Trophoblast cell (in vitro differentiated cells and primary cell): ENCODE results near the gene PIP4K2C.
"Not testable (repeated sequence)": the region's sequence is repeated elsewhere in the genome, so short reads cannot be mapped to it uniquely, and the experiment has no call there.

Experiments
- DNase-seq, 2 donors: peaks; one replicate each; pipeline ENCODE4 v3.0.0-alpha.2; 2016
- H2AFZ ChIP-seq: 2 replicates; pipeline ENCODE4 v1.6.1; 2013; ENCODE audit warnings: low read length, moderate library complexity, mild to moderate bottlenecking; ENCODE audit not compliant: insufficient read depth, poor library complexity
- H2AK5ac ChIP-seq: 2 replicates; pipeline ENCODE4 v1.6.1; 2013; ENCODE audit warnings: mild to moderate bottlenecking, low read length
- H2BK120ac ChIP-seq: 2 replicates; pipeline ENCODE4 v1.6.1; 2013; ENCODE audit warnings: low read length, mild to moderate bottlenecking, moderate library complexity; ENCODE audit not compliant: insufficient read depth, poor library complexity
- H2BK12ac ChIP-seq: 2 replicates; pipeline ENCODE4 v1.6.1; 2013; ENCODE audit warnings: mild to moderate bottlenecking, low read length, moderate library complexity
- H2BK5ac ChIP-seq: 2 replicates; pipeline ENCODE4 v1.6.1; 2013; ENCODE audit warnings: low read length, low read depth, moderate library complexity, mild to moderate bottlenecking; ENCODE audit not compliant: poor library complexity
- H3K14ac ChIP-seq: 2 replicates; pipeline ENCODE4 v1.6.1; 2013; ENCODE audit warnings: mild to moderate bottlenecking, low read length
- H3K18ac ChIP-seq: 2 replicates; pipeline ENCODE4 v1.6.1; 2013; ENCODE audit warnings: mild to moderate bottlenecking, low read length
- H3K23ac ChIP-seq: 2 replicates; pipeline ENCODE4 v1.6.1; 2013; ENCODE audit warnings: low read length
- H3K27ac ChIP-seq: 2 replicates; pipeline ENCODE4 v1.5.1; 2013; ENCODE audit warnings: low read depth, mild to moderate bottlenecking, inconsistent platforms, low read length, moderate library complexity
- H3K27me3 ChIP-seq: 2 replicates; pipeline ENCODE4 v1.6.1; 2013; ENCODE audit warnings: inconsistent platforms, mild to moderate bottlenecking, low read length, moderate library complexity; ENCODE audit not compliant: insufficient read depth
- H3K36me3 ChIP-seq, 2 experiments: 1 replicate in 1 of 2; 2 replicates in 1 of 2; pipeline ENCODE4 v1.6.1; 2013; ENCODE audit warnings: low read length in 2 of 2, mild to moderate bottlenecking in 2 of 2, moderate library complexity in 1 of 2; ENCODE audit not compliant: insufficient read depth in 2 of 2, control insufficient read depth in 1 of 2
- H3K4ac ChIP-seq: 2 replicates; pipeline ENCODE4 v1.6.1; 2013; ENCODE audit warnings: low read depth, mild to moderate bottlenecking, low read length, moderate library complexity
- H3K4me1 ChIP-seq, 2 experiments: 1 replicate in 1 of 2; 2 replicates in 1 of 2; pipeline ENCODE4 v1.6.1; 2013; ENCODE audit warnings: low read length in 2 of 2, mild to moderate bottlenecking in 2 of 2, moderate library complexity in 1 of 2; ENCODE audit not compliant: insufficient read depth in 2 of 2, control insufficient read depth in 1 of 2
- H3K4me2 ChIP-seq: 2 replicates; pipeline ENCODE4 v1.6.1; 2013; ENCODE audit warnings: inconsistent platforms, mild to moderate bottlenecking, low read length, moderate library complexity
- H3K4me3 ChIP-seq: 2 replicates; pipeline ENCODE4 v1.5.1; 2013; ENCODE audit warnings: mild to moderate bottlenecking, low read depth, low read length, inconsistent platforms
- H3K79me1 ChIP-seq: one replicate; pipeline ENCODE4 v1.6.1; 2013; ENCODE audit warnings: low read length
- H3K79me2 ChIP-seq: 2 replicates; pipeline ENCODE4 v1.6.1; 2013; ENCODE audit warnings: low read length, mild to moderate bottlenecking; ENCODE audit not compliant: control insufficient read depth, insufficient read depth, poor library complexity
- H3K9ac ChIP-seq: 2 replicates; pipeline ENCODE4 v1.6.1; 2013; ENCODE audit warnings: mild to moderate bottlenecking, low read length
- H3K9me3 ChIP-seq: 2 replicates; pipeline ENCODE4 v1.6.1; 2013; ENCODE audit warnings: low read depth, mild to moderate bottlenecking, control low read depth, inconsistent platforms, low read length; ENCODE audit not compliant: insufficient read depth
- H4K12ac ChIP-seq: 2 replicates; pipeline ENCODE4 v1.6.1; 2013; ENCODE audit warnings: low read depth, mild to moderate bottlenecking, low read length, moderate library complexity
- H4K8ac ChIP-seq: 2 replicates; pipeline ENCODE4 v1.6.1; 2013; ENCODE audit warnings: low read depth, mild to moderate bottlenecking, low read length, moderate library complexity
- H4K91ac ChIP-seq: one replicate; pipeline ENCODE4 v1.6.1; 2013; ENCODE audit warnings: low read depth, mild to moderate bottlenecking, low read length, moderate library complexity
- WGBS: extraction: QIAGEN DNeasy Blood & Tissue Kit; methylation state at CpG from one replicate; pipeline ENCODE4 v1.1.7; 2013; ENCODE audit warnings: missing lambda C conversion rate; ENCODE audit not compliant: insufficient read length, insufficient coverage; ENCODE audit errors: extremely low coverage; 5-methylcytosine and 5-hydroxymethylcytosine counted together

Gene PIP4K2C

GRCh38 chr12:57586832-57587429, 4.1 kb upstream of the PIP4K2C start:
- H3K4me3 ChIP-seq = no peak overlapping the region
- no peak for DNase-seq
- H3K9me3 ChIP-seq = no peaks in the 10 kb centered on the region
- no peak overlapping the region for H2BK5ac ChIP-seq
- no peak overlapping the region for H3K27ac ChIP-seq
- no peak overlapping the region for H4K8ac ChIP-seq
- H3K79me2 ChIP-seq = peaks cover 3% of the 10 kb centered on the region
- WGBS = no CpG with 5 or more reads among the region's 3 CpGs
- H3K4ac ChIP-seq = no peak overlapping the region
- H3K79me1 ChIP-seq = peaks cover 5% of the 10 kb centered on the region
- no peak overlapping the region for H4K12ac ChIP-seq
- no peak overlapping the region for H2BK12ac ChIP-seq
- H3K4me1 ChIP-seq = peaks cover 2 to 6% of the 10 kb centered on the region in 2 experiments
- no peak overlapping the region for H4K91ac ChIP-seq
- H3K4me2 ChIP-seq = no peak overlapping the region
- no peak overlapping the region for H3K23ac ChIP-seq
- H3K9ac ChIP-seq = no peak overlapping the region
- H2AFZ ChIP-seq = no peak overlapping the region
- H2AK5ac ChIP-seq = no peak overlapping the region
- no peak overlapping the region for H3K14ac ChIP-seq
- no peak overlapping the region for H2BK120ac ChIP-seq
- no peaks in the 10 kb centered on the region for H3K36me3 ChIP-seq
- H3K27me3 ChIP-seq = no peaks in the 10 kb centered on the region
- H3K18ac ChIP-seq = no peak overlapping the region

- not testable (repeated sequence) for H3K27ac ChIP-seq, H3K36me3 ChIP-seq, H3K79me1 ChIP-seq, H3K4me2 ChIP-seq, H2BK120ac ChIP-seq, H2BK12ac ChIP-seq, H3K79me2 ChIP-seq, H2AK5ac ChIP-seq, H4K91ac ChIP-seq, H3K18ac ChIP-seq, H2BK5ac ChIP-seq, H3K4me3 ChIP-seq, DNase-seq, H3K9me3 ChIP-seq, H4K12ac ChIP-seq, H3K4ac ChIP-seq, H3K14ac ChIP-seq, H2AFZ ChIP-seq, H3K23ac ChIP-seq, H3K27me3 ChIP-seq, H4K8ac ChIP-seq, H3K9ac ChIP-seq
- no CpG with 5 or more reads among the region's 15 CpGs for WGBS
- peaks cover 4 to 11% of the 10 kb centered on the region in 2 experiments for H3K4me1 ChIP-seq
Measured at GRCh38 chr12:57588951-57589610, 1.9 kb upstream of the PIP4K2C start.

- peak in 1 of 2 donors; percentile 45 for DNase-seq
- H3K4me2 ChIP-seq = peak overlapping the region; percentile 79
- no CpG with 5 or more reads among the region's 2 CpGs for WGBS
- H4K8ac ChIP-seq = peak overlapping the region; percentile 91
- H4K91ac ChIP-seq = peak overlapping the region; percentile 41
- peaks cover 4 to 11% of the 10 kb centered on the region in 2 experiments for H3K4me1 ChIP-seq
- H2BK120ac ChIP-seq = no peak overlapping the region
- no peak overlapping the region for H3K18ac ChIP-seq
- H3K4me3 ChIP-seq = peak overlapping the region; percentile 96
- no peak overlapping the region for H2BK5ac ChIP-seq
- H3K27ac ChIP-seq = no peak overlapping the region
- H3K79me1 ChIP-seq = peaks cover 5% of the 10 kb centered on the region
- H3K79me2 ChIP-seq = peaks cover 3% of the 10 kb centered on the region
- peak overlapping the region; percentile 34 for H4K12ac ChIP-seq
- H2AK5ac ChIP-seq = no peak overlapping the region
- no peaks in the 10 kb centered on the region for H3K9me3 ChIP-seq
- no peak overlapping the region for H3K4ac ChIP-seq
- peak overlapping the region; percentile 52 for H3K14ac ChIP-seq
- no peak overlapping the region for H3K9ac ChIP-seq
- H2AFZ ChIP-seq = peak overlapping the region; percentile 80
- no peaks in the 10 kb centered on the region for H3K27me3 ChIP-seq
- no peak overlapping the region for H2BK12ac ChIP-seq
- no peak overlapping the region for H3K23ac ChIP-seq
- peaks cover 4 to 9% of the 10 kb centered on the region in 2 experiments for H3K36me3 ChIP-seq
Measured at GRCh38 chr12:57590479-57590863, 521 bp upstream of the PIP4K2C start.

GRCh38 chr12:57591782-57592325, 862 bp downstream of the PIP4K2C start:
- H2BK120ac ChIP-seq = no peak overlapping the region
- no peaks in the 10 kb centered on the region for H3K9me3 ChIP-seq
- peak overlapping the region; percentile 92 for H3K9ac ChIP-seq
- H3K27me3 ChIP-seq = no peaks in the 10 kb centered on the region
- peaks cover 8 to 16% of the 10 kb centered on the region in 2 experiments for H3K36me3 ChIP-seq
- peaks cover 3% of the 10 kb centered on the region for H3K79me2 ChIP-seq
- peak overlapping the region; percentile 8 for H4K8ac ChIP-seq
- no peak overlapping the region for H4K12ac ChIP-seq
- peaks cover 5% of the 10 kb centered on the region for H3K79me1 ChIP-seq
- peak overlapping the region; percentile 61 for H3K4ac ChIP-seq
- H3K14ac ChIP-seq = no peak overlapping the region
- peak overlapping the region; percentile 86 for H2AFZ ChIP-seq
- no peak overlapping the region for H2BK12ac ChIP-seq
- no peak overlapping the region for H2AK5ac ChIP-seq
- no peak for DNase-seq
- H3K18ac ChIP-seq = no peak overlapping the region
- peaks cover 4 to 11% of the 10 kb centered on the region in 2 experiments for H3K4me1 ChIP-seq
- H3K4me2 ChIP-seq = peak overlapping the region; percentile 79
- H4K91ac ChIP-seq = no peak overlapping the region
- no peak overlapping the region for H2BK5ac ChIP-seq
- H3K4me3 ChIP-seq = peak overlapping the region; percentile 96
- no peak overlapping the region for H3K27ac ChIP-seq
- no peak overlapping the region for H3K23ac ChIP-seq
- no CpG with 5 or more reads among the region's 10 CpGs for WGBS
